Ammon's horn (tissue), 1 donor: Measurements from ENCODE around the gene GLDC.

Experiments
- DNase-seq: peaks from one replicate; pipeline ENCODE4 v3.0.0-alpha.2; 2016; ENCODE audit warnings: low spot score

GLDC gene

DNA sequence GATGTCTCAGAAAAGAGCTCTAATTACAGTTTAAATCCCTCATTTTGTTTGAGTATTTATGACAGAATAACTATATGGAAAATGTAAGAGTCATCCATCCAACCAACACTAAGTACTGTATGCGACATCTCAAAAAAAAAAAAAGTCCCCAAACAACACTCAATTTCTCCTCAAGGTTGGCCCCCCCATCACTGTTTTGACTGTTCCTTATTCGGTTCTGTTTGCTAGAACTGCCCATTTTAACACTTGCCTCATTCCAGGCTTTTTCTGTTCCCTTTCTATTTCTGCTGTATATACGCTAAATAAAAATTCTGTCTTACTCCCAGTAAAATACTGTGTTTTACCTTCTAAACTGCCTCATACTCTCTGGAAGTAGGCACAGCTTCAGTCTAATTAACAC, 25.2 kb downstream of the GLDC start:
- DNase-seq = no peak

DNA sequence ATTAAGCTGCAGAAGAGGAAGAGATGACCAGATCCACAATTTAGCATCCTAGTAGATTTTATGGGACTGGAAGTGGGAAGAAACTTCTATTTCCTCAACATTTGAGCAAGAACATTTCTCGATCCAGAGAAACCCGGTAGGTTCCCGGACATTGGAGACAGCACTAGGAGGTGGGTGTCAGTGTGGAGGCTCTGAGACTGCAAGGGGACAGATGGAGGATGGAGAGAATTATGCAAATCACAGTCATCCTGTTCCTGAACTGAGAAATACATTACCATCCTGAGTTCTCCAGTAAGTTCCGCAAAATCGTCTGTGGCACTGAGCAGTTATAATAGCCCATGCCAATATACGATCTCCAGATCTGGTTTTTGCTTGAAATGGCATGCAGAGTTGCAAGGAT, 25.6 kb downstream of the GLDC start:
- peak; percentile 34 for DNase-seq

DNA sequence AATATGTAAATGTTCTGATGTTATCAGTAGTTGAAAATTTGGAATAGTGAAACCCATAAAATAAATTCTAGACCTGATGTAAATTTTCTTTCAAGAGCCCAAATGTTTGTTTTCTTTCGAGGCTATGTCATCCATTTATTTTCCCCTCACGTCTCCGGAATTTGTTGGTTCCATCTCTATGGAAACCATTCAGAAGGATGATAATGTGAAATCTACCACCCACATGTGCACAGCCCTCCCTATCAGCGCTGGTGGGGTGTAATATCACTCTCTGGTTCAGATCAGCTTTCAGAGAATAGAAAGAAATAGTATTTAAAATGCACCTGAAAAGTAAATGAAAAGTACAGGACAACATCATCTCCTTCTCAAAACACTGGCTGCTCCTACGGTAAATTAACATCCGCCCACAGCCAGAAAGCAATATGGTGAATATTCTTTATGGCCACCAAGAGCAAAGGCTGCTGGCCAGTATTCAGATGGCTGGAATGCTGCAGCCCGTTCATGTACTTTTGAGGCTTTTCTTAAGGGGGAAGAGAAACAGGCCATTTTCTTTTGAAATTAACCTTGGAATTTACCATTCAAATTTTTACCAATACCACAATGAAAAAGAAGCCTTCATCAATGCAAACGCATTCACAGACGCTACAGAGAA, 28.5 kb downstream of the GLDC start:
- peak; percentile 69 for DNase-seq

DNA sequence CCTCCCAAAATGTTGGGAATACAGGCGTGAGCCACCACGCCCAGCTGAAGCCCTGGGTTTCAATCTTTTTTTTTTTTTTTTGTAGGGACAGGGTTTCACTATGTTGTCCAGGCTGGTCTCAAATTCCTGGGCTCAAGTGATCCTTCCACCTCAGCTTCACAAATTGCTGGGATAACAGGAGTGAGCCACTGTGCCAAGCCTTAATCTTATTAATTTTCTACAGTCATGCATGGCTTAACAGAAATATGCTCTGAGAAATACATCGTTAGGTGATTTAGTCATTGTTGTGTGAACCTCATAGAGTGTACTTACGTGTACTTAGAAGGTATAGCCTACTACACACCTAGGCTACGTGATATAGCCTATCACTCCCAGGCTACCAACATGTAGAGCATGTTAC, 31.0 kb downstream of the GLDC start:
- DNase-seq = no peak

DNA sequence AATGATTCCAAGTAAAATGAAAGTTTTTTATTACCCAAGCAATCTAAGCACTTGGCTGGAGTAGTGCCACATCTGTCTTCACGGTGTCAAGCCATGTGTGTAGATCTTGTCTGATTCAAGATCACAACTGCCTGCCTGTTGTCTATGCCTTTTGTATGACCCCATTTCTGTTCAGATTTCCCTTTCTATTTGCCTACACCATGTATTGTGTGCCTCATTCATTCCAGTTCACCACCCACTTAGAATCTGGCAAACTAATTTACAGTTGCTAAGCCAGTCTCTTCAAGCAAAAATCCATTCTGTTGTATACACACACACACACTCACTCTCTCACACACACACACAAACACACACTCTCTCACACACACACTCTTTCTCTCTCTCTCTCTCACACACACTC, 33.7 kb downstream of the GLDC start:
- peak; percentile 59 for DNase-seq

DNA sequence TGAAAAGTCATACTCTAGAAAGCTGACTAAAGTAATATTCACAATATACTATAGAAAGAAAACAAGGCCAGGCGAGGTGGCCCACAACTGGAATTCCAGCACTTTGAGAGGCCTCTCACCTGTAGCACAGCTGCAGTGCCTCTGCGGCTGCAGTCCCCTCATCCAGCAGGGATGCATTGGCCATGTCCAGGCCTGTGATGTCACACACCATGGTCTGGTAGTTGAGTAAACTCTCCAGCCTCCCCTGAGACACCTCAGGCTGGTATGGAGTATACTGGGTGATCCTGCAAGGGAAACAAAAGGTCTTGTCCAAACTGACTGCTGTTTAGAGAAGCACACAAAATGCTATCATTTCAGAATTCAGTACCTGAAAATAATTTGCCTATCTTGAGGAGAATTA, 35.5 kb downstream of the GLDC start:
- no peak for DNase-seq

DNA sequence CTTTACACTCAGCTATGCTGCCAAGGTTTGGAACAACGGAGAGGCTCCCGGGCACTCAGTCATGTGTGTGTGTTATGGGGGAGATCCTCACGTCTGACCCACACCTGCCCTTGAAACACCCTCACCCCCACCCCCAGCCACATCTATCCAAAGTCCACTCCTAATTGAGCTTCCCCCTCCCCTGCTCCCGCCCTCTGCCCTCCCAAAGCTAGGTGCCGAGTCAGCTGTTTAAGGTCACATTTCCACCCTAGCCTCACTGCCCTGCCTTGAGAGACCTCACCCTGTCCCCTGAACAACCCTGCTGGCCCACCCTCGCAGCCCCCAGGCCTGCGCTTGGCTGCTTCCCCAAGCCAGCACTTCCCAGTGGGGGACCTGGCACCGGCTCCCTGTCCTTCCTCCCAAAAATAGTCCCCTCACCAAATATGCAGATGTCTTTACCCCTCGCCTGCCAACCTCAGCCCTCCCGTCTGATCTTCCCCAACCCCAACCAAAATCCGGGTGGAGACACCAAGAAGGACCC, 36.0 kb downstream of the GLDC start:
- DNase-seq = no peak

DNA sequence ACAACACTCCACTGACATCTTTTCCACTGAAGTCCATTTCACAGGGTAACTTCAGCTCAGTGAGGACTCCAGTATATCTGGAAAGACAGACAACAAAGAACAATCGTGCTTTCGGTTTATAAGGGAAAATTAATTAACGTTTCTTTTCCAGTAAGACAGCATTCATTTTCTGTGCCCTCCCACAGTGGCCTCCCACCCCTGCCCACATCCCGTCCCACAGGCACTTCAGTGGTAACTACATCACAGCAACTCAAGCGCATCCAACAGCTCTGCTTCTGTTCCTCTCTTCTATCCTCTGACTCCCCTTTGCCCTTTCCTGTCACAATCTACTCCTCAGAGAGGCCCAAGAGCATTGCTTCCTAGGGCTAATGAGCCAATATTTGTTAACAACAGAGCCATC, 40.3 kb downstream of the GLDC start:
- DNase-seq = no peak

DNA sequence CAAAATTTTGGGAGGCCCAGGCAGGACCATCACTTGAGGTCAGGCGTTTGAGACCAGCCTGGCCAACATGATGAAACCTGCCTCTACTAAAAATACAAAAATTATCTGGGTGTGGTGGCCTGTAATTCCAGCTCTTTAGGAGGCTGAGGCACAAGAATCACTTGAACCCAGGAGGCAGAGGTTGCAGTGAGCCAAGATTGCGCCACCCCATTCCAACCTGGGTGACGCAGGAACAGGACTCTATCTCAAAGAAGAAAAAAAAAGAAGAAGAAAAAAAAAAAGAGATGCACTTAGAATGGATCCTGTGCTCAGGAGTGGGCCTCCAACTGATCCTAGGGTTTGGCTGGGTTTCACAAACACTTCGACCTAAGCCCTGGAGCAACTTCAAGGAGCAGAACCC, 45.1 kb downstream of the GLDC start:
- DNase-seq = no peak

DNA sequence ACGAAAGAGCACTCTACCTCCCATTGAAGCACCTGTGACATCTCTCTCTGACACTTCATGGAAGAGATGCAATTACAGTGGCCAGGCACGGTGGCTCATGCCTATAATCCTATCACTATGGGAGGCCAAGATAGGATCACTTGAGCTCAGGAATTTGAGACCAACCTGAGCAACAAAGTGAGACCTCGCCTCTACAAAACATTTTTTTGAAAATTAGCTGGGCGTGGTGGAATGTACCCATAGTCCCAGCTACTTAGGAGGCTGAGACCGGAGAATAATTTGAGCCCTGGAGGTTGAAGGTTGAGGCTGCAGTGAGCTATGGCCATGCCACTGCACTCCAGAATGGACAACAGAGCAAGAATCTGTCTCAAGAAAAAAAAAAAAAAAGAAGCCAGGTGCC, 45.5 kb downstream of the GLDC start:
- DNase-seq = no peak

DNA sequence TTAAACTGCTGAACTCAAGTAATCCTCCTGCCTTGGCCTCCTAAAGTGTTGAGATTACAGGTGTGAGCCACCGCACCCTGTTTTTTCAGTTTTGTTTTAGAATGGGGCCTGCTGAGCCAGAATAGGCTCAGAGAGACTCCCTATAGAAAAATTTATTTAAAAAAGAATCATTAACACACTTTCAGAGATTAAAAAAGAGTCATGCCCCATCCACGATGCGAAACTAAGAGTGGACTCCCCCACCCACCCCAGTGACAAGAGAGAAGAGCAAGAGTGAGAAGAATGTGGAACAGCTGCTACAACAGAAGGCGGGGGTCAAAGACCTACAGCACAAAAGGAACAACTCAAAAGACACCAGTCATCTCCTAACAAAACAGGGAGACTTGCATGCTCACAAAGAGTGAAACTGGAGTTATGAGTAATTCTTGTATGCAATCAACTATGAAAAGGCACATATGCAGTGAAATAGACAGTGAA, 47.2 kb downstream of the GLDC start:
- DNase-seq = no peak

DNA sequence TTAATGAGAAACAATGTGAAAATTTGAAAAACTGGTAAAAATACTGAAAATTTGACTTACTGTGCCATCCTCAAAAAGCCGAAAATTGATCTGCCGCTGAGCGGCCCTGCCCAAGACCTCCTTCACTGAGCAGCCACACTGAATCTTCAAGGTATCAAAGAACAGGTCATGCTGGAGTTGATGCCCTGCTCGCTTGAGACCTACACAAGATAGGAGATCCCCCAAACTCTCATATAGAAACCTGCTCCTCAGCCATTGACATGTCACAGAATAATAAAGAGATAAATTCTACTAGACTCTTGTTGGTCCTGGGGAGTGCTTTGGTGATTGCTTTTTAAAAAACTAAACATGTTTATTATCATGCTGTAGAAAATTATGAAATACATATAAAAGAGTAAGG, 52.7 kb downstream of the GLDC start:
- no peak for DNase-seq

DNA sequence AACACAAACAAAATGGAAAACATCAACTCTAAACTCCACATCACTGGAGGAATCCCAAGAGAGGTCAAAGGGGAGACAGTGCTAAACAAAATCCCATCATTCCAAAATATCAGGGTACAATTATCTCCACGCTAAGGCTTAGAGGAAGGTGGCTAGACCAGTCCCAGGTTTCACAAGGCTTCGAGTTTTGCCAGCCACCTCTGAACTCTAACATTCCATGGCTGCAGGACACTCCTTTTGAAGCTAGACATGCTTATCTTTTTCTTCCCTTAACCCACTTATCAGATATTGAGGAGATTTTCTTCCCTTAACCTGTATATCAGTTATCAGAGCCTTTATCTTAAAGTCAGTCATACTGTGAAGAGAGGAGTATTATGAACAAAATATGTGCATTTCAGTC, 53.3 kb downstream of the GLDC start:
- DNase-seq = no peak

DNA sequence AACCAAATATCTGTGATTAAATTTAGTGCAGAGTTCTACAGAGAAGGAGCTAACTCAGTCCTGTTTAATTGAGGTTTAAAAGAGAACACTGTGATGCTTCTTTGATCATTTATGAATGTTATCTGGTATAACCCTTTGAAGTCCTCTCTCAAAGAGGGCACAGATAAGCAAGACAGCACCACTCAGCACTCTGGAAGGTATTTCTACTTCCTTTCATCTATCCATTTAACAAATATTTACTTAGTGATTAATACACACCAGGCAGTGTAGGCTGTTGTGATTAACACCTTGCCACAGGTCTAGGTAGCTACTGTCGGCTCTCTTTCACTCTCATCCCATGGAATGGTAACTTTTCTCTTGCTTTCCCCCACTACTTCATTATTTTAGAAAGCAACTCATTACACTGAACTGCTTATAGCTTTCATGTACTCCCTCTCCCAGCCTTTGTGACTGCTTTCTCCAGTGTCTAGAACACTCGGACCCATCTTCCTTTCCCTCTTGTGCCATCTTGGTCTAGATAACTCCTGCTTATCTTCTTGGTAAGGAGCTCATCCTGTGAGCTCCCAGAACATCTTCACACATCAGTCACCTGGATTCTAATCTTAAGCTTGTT, 54.7 kb downstream of the GLDC start:
- DNase-seq = no peak

DNA sequence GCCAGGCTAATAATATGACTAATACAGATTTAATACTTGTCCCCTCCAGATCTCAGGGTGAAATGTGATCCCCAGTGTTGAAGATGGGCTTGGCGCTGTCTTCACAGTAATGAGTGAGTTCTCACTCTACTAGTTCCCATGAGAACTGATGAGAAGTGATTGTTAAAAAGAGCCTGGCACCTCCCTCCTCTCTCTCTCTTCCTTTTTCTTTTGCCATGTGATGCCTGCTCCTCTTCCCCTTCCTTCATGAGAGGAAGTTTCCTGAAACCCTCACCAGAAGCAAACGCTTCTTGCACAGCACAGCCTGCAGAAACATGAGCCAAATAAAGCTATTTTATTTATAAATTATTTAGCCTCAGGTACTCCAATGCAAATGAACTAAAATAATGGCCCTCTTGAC, 55.2 kb downstream of the GLDC start:
- DNase-seq = peak; percentile 35

DNA sequence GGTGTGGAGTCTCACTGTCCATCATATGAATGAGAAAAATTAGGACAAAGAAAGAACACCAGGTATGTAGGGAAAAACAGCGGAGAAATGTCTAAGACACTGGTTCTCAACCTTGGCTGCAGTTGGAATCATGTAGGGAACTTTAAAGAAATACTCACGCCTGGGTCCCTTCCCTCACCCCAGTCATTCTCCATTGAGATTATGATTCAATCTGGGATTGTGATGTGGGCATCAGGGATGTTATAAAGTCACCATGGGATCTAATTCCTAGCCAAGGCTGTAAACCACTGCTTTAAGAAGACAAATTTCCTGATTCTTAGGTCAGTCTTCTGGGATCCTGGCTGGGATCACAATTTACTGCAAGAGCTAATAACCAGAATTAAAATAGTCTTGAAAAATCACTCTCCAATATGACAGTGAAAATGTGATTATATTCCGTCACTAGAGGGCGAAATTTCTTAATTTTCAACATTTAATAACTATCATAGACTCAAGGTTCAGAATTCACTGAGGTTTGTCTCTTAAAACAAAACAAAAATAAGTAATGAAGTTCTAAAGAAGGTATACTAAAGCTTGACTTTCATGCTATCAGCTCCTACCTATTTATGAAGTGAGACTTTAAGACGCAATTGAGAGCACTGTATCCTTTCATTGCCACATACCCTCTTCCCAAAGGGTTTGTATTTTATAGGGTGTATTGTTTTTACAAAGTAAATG, 60.5 kb downstream of the GLDC start:
- DNase-seq = peak; percentile 49

DNA sequence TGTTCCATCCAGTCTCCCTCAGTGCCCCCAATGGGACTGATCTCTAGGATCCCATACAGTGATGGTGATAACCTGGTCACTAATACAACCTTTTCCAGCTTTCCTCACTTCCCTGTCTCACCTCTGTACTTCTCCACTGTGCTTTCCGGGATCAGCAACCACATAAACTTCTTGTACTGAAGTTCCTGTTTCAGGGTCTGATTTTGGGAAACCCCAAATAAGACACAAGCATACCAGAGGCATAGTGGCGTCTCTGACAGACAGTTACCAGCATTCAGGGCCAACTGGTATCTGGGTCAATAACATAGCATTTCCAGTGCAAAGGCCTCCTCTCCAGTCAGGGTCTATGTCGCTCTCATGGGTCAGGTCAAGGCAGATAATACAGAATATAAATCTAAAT, 64.3 kb downstream of the GLDC start:
- no peak for DNase-seq

DNA sequence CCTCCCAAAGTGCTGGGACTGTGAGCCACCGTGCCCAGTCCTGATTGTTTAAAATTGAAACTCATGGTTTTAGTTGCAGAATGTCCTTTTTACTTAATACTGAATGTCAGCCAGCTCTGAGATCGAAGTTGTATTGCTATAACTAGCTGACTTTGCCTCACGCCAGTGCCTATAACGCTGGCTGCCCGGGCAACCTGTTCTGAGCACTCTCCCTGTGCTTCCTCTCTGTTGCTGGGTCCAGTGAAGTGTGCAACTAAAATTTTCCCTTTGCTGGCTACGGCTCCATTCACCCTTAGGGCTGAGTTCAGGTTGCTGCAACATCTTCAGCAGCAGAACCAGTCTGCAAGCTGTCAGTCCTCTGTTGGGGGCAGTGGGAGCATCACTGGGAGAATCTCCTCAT, 65.9 kb downstream of the GLDC start:
- DNase-seq = no peak

DNA sequence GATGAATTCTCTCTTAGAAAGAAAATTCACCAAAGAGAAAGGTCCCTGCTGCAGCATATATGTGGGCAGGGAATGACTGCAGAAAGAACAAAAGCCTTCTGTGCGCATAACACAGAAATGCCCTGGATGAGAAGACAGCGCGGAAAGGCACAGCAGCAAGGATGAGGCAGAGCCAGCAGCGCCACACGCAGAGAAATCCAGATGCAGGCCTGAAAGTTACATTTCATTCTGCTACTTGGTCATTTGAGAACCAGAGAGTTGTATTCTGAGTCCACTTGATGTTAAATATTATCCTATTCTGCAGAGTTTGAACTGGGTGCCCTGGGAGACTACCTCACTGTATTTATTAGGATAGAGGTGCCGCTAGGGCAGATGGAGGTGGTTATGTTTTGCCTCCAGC, 68.5 kb downstream of the GLDC start:
- DNase-seq = peak; percentile 88

DNA sequence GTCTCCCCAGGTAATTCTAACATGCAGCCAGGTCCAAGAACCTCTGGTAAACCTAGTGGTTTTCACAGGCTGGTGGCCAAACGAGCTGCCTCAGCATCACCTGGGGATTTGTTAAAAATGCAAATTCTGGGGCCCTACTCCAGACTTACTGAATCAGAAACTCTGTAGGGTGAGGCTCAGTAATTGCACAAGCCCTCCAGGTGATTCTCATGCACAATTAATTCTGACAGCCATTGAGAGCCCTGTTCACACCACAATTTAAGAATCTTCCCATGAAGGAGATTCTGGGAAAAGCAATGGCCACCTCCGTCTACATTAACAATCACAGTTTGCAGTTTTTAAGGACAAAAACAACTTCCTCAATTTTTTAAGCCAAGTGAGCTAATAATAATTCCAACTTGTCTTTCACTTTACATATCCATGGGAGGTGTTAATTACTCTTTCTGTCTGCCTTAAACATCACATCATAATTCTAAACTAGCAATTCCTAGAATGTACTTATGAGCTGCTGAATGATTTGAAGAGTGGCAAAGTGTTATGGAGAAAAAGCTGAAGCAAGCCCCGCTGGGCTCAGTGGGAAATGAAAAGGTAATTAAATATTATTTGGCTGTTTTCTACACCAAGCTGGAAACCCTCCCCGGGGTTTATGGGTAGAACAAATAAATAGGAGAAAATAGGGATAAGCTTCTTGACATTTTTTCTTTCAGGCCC, 70.0 kb downstream of the GLDC start:
- no peak for DNase-seq

DNA sequence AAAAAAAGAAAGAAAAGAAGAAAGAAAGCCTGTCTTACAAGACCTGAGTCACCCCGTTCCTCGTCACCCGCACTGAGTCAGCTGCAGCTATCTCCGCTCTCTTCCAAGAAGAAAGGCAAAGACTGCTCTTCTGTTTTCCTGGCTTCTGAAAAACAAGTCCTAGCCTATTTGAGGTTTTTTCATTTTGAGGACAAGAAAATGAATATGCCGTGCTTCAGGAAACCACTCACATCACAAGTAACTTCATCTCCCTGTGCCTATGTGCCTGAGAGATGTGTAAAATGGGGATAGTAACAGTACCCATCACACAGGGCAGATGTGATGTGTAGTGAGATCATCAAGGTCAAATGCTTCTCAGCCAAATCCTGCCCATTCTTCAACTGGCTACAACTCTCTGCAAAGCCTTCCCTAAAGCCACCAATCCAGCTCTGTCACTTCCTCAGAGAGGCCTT, 78.4 kb downstream of the GLDC start:
- peak; percentile 75 for DNase-seq

DNA sequence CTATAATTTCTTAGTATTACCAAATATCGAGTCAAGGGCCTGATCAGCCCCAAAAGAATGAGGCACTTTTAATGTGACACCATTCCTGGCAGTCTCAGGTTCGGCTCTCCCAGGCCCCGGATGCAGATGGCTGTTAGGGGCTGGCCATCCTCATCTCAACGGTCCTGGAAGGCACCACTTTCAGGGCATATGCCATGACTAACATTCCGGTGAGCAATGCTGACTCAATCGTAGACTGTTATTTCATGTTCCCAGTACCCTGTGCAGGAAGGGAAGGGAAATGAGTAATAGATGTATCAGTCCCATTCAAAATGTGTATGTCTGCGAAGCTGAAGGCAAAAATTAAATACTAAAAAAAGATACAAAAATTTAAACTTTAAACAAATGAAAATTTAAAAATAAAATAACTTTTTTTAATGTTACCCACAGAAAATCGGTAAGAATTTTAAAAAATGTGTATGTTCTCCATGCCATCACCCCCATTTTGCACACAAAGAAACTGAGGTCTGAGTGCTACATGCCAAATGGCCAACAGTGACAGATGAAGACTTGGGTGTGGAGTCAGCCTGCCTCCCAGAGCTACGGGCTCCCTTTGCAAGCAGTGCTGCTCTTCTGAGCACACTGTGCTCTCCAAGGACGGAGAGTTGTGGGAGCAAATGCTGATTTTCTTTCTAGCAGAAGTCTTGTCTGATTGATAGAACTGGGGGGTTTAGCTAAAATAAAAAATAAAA, 79.0 kb downstream of the GLDC start:
- DNase-seq = peak; percentile 44
